H1 (cell line): ENCODE results near the gene SUSD5. TPM values are rescaled to one million over a fixed set of nuclear protein-coding genes. Genes with fewer than 3 reads are reported as not detected.

Experiments
- ATF2 ChIP-seq: IDR thresholded peaks from 2 replicates; pipeline ENCODE4 v1.6.1; 2012; ENCODE audit warnings: low read length, inconsistent platforms
- CHD1 ChIP-seq: IDR thresholded peaks from 2 replicates; pipeline ENCODE4 v1.6.1; 2012; ENCODE audit warnings: low read depth, low read length, improper control_type of control experiment
- EGR1 ChIP-seq: IDR thresholded peaks from 2 replicates; pipeline ENCODE4 v1.6.1; 2011; ENCODE audit warnings: low read depth, low read length, borderline replicate concordance
- FOSL1 ChIP-seq: IDR thresholded peaks from 2 replicates; pipeline ENCODE4 v1.6.1; 2011; ENCODE audit warnings: mild to moderate bottlenecking, low read depth, low read length, moderate library complexity; ENCODE audit not compliant: insufficient read depth
- HDAC2 ChIP-seq, 2 experiments: fragments of 300-600 bp in 1 of 2; sonication (generic) in 1 of 2; IDR thresholded peaks; 2 replicates each; pipeline ENCODE4 v1.6.1; 2011 to 2012; ENCODE audit warnings: low read depth in 2 of 2, low read length in 2 of 2, mild to moderate bottlenecking in 2 of 2, moderate library complexity in 2 of 2, borderline replicate concordance in 1 of 2, inconsistent platforms in 1 of 2
- RBBP5 ChIP-seq: IDR thresholded peaks from 2 replicates; pipeline ENCODE4 v1.7.1; 2012; ENCODE audit warnings: low read depth, mild to moderate bottlenecking, inconsistent platforms, low read length, moderate library complexity, borderline replicate concordance
- RNF2 ChIP-seq: fragments of 200-900, 300-1000 bp; sonication (generic); IDR thresholded peaks from 2 replicates; pipeline ENCODE4 v1.7.1; 2016; ENCODE audit warnings: borderline replicate concordance, low read depth, mild to moderate bottlenecking, antibody characterized with exemption, low read length; ENCODE audit not compliant: poor library complexity, severe bottlenecking; ENCODE audit errors: missing control alignments
- SAP30 ChIP-seq: fragments of 300-600 bp; sonication (generic); IDR thresholded peaks from 2 replicates; pipeline ENCODE4 v1.7.1; 2012; ENCODE audit warnings: low read length, moderate library complexity, mild to moderate bottlenecking, inconsistent platforms; ENCODE audit not compliant: insufficient read depth, insufficient replicate concordance
- SP2 ChIP-seq: IDR thresholded peaks from 2 replicates; pipeline ENCODE4 v1.6.1; 2012; ENCODE audit warnings: mild to moderate bottlenecking, low read length, inconsistent platforms
- SUZ12 ChIP-seq: fragments of 200-600 bp; sonication (generic); IDR thresholded peaks from 2 replicates; pipeline ENCODE4 v1.6.1; 2012; ENCODE audit warnings: mild to moderate bottlenecking, inconsistent platforms, low read length, moderate library complexity, mixed read lengths
- polyA plus RNA-seq, 7 experiments: library from polyadenylated mRNA; depleted of rRNA in 3 of 7; stranded (reverse) in 5 of 7; unstranded in 2 of 7; fragments of >200 nt in 5 of 7; fragments of 200-250 nt in 2 of 7; gene quantifications; 1 replicate in 5 of 7; 2 replicates in 1 of 7; 4 replicates in 1 of 7; pipeline versions ENCODE4 v1.2.1 to v1.2.3, GENCODE V29; 2011 to 2013; ENCODE audit warnings: missing spikeins in 2 of 7, mixed read lengths in 2 of 7
- total RNA-seq: library from RNA; stranded (reverse); fragmentation: NEBNext Ultra II Directional; extraction: Animal tissue kit (Norgen Biotek cat#: 25700); gene quantifications from 2 replicates; pipeline ENCODE4 v1.2.1, GENCODE V29; 2021

SUSD5 gene
- total and polyA plus RNA-seq, 2 of the 8 experiments (the other 6 are each of a cell fraction or from before 2014, with no cell fraction given), result 0.92 to 3.3 TPM

- TF ChIP-seq ATF2, result no peak
- TF ChIP-seq HDAC2 (IDR thresholded peaks at IDR 0.05; ENCODE audit: borderline replicate concordance in 1 of 2, low read depth in 2 of 2, low read length in 2 of 2), result no peak
- no peak for TF ChIP-seq CHD1
- no peak for TF ChIP-seq RBBP5
- no peak for TF ChIP-seq SAP30
- no peak for TF ChIP-seq SUZ12
- TF ChIP-seq SP2, result no peak
- TF ChIP-seq RNF2, result no peak
- no peak for TF ChIP-seq FOSL1
- TF ChIP-seq EGR1, result no peak
- TF ChIP-seq, all 59 proteins: peak for 0
Observed at GRCh38 chr3:33152363-33153360, 65.9 kb downstream of the SUSD5 start (continued).
